NCI-H460 (cell line): ENCODE data around the gene TRMT1. TPM values are rescaled to one million over a fixed set of nuclear protein-coding genes. Genes with fewer than 3 reads are reported as not detected.
A peak's percentile ranks its signal among the peaks of the same experiment; 100 is the strongest.

ENCODE experiments used
- DNase-seq: peaks from one replicate; pipeline ENCODE4 v3.0.0-alpha.2; 2016; ENCODE audit warnings: low read depth; ENCODE audit errors: extremely low read depth
- total RNA-seq: library from RNA; depleted of rRNA; stranded (reverse); fragments of >200 nt; shearing (Covaris generic); gene quantifications from 2 replicates; pipeline ENCODE4 v1.2.3, GENCODE V29; 2014

Gene TRMT1
- total RNA-seq, 1 experiment from 2014 or later = 42.8 TPM

- no peak for DNase-seq
Observed at GRCh38 chr19:13103581-13104359, 12.8 kb downstream of the TRMT1 start.

- no peak for DNase-seq
Observed at GRCh38 chr19:13102666-13103580, 13.6 kb downstream of the TRMT1 start, which contains the start of gene LYL1. TSS of gene LYL1 (minus strand) at chr19:13102858. CDS start at chr19:13101171, 1,687 bp downstream.

- no peak for DNase-seq
Observed at GRCh38 chr19:13102416-13102665, 14.2 kb downstream of the TRMT1 start.

DNA sequence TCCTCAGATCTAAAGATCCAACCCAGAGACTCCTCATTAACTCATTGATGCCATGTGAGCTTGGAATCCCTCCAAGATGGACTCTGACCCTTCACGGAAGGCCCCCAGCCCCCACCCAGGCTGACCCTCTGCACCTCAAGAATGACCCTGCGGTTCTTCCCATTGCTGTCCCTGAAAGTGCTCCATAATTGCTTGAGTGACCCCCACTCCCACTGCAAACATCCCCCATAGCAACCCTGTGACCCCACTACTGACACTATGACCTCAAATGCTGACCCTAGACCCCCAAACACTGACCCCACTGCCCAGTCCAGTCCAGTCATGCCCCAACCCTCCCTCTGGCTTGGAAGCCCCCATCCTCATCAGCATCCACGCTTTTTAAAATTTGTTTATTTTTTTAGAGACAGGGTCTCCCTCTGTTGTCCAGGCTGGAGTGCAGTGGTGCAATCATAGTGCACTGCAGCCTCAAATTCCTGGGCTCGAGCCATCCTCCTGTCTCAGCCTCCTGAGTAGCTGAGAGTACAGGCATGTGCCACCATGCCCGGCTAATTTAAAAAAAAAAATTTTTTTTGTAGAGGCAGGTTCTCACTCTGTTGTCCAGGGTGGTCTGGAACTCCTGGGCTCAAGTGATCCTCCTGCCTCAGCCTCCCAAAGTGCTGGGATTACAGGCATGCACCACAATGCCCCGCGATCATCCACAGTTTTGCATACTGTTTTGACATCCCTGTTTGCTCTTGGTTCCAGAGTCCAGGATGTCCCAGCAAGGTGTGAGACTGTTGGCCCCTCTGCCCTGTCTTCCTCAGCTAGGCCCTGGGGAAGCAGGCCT lies 14.7 kb downstream of the TRMT1 start:
- no peak for DNase-seq

DNA sequence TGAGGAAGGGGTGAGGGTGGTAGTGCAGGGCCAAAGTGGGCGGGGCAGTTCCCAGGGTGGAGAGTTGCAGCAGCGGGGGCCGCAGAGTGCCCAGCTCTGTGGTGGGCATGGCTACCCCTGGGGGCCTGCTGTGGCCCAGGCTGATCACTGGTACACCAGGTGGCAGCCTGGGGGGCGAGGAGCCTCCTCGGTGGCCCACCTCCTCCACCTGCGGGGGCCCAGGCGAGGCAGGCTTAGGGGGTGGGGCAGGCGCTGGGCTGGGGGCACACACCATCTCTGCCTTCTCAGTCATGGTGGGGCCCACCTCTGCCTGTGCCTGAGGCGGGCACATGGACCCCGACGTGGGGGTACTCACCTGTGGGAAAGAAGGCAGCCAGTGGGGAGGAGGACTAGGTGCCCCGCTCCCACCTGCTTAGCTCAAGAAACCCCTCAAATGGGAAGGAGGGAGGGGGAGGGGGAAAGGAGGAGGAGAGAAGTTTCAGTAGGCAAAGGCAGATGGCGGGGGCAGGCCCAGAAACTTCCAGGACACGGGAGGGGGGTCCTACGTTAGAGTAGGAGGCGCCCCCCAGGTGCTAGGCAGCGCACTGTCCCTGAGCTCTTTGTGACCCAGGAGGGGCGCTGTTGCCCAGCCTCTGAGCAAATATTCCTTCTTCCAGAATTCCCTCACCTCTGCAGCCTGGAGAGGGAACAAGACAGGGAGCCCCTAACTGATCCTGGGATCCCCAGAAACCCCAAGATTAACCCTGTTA lies 15.5 kb downstream of the TRMT1 start:
- DNase-seq = no peak

- DNase-seq = no peak
Observed at GRCh38 chr19:13100031-13100588, 16.4 kb downstream of the TRMT1 start.

GRCh38 chr19:13099073-13099999 lies 17.2 kb downstream of the TRMT1 start:
- no peak for DNase-seq

DNA sequence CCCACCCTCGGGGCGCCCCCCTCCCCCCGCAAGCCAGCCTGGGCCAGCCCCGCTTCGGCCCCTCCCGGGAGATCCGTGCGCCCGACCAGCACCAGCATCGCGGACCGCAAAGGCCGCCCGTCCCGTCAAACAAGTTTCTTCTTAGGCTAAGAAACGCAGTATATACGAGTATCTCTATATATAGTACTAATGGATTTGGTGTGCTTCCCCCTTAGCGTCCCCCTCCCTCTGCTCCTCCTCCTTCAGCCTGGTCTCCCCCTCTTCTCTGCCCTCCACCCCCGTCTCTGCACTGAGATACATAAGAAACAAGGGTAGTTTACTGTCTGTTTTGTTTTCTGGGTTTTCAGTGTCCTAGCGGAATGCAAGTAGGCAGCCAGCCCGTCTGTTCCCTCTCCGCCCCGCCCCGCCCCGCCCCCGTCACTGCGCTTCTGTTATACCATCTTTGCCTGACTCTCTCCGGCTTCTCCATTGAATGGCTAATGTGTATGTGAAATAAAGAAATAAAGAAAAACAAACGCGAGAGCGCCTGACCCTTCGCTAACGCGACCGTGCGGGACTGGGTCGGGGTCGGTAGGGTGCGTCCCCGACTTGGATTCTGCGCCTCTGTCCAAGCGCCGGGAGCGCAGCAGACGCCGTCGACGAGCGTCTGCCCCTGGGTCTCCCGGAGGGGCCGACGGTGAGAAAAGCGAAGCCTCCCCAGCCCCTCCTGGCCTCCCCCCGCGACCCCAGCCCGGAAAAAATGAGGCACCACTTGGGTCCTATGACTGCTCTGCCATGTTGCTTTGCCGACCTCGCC lies 18.1 kb downstream of the TRMT1 start:
- DNase-seq = no peak

GRCh38 chr19:13097463-13098258 lies 18.9 kb downstream of the TRMT1 start:
- no peak for DNase-seq

- DNase-seq = no peak
Observed at GRCh38 chr19:13097033-13097462, 19.5 kb downstream of the TRMT1 start.

GRCh38 chr19:13095934-13096927 lies 20.3 kb downstream of the TRMT1 start:
- DNase-seq = no peak

GRCh38 chr19:13095393-13095784 lies 21.2 kb downstream of the TRMT1 start:
- DNase-seq = no peak

GRCh38 chr19:13094771-13095392 lies 21.7 kb downstream of the TRMT1 start:
- DNase-seq = no peak

GRCh38 chr19:13094106-13094504 lies 22.4 kb downstream of the TRMT1 start:
- no peak for DNase-seq

GRCh38 chr19:13093407-13094105 lies 23.0 kb downstream of the TRMT1 start:
- DNase-seq = peak; percentile 67
